GM18873 (cell line): Measurements from ENCODE around the gene ACAP3.

Experiments
- ATAC-seq: cut with Tn5 transposase; IDR thresholded peaks from one replicate; pipeline ENCODE4 v1.9.1; 2021; ENCODE audit warnings: mild to moderate bottlenecking, moderate library complexity, moderate number of reproducible peaks; ENCODE audit not compliant: unreplicated experiment, low FRiP score

The ACAP3 gene

DNA sequence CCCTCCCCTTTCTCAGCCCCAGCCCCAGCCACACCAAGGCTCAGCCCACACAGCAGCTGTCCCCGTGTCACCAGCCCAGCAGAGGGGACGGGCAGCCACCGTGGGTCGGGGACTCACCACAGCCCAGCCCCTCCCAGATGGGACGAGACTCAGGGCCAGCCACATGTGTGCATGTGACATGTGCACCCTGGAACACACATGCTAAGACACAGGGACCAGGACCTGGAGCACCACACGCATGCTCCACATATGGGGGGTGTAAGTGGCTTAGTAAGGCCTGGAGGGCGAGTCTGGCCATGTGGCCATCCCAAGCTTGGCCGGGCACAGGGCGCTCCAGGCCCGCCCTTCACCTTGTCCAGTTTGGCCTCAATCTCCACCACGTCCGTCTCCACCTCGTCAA, 4.0 kb downstream of the ACAP3 start:
- ATAC-seq: no peak

DNA sequence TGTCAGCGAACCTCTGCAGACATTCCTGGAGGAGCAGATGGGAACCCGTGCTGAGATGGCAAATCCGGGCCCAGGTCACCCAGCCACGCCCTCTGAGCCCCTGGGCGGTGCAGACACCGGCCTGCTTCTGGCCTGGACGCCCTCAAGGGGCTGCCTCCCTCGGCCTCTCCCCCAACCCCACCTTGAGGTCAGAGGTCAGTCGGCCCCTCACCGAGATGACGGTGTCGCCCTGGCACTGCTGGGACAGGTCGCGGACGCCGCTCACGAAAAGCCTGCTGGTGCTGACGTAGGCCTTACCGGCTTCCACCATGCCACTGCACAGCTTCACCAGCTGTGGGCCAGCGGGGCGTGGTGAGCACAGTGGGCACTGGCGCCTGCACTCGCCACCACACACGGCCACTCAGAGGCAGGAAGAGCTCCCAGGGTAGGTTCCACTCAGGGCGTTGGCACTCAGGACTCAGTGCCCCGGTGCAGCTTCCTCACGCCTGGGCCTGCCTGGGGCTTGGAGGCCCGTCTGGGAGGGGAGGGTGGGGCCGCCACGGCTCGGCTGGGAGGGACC, 4.7 kb downstream of the ACAP3 start:
- ATAC-seq: no peak

DNA sequence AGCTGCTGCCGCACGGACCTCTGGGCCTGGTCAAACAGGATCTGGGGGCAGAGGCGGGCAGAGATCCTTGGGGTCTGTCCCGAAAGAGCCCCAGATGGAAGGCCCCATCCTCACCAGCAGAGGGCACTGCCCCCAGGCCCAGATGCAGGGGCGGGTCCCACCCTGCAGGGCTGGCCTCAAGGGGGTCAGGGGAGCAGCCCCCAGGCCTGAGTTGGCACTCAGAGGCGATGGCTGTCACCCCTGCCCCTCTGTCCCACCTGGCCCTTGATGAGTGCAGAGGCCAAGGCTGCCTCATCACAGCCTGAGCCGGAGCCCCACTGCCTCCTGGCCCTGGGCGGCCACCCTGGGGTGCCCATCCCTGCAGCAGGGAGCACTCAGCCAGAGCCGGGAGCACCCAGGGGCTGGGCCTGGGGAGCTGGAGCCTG, 5.7 kb downstream of the ACAP3 start:
- no peak for ATAC-seq

DNA sequence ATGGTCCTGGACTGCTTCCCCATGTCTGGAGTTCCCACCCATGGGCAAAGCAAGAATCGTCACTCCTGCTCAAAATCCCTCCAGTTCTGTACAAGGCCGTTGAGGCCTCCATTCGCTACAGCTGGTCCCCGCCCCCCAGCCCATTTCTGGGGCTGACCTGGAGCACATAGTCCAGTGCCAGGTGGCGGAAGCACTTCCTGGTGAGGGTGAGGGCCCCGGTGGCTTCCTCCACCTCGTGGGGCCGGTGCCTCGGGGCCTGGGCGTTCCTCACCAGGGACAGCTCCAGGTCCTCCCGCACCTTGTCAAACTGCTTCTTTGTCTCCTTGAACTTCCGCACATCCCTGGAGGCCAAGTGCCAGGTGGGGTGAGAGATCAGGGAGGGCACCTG, 7.4 kb downstream of the ACAP3 start:
- ATAC-seq: no peak

DNA sequence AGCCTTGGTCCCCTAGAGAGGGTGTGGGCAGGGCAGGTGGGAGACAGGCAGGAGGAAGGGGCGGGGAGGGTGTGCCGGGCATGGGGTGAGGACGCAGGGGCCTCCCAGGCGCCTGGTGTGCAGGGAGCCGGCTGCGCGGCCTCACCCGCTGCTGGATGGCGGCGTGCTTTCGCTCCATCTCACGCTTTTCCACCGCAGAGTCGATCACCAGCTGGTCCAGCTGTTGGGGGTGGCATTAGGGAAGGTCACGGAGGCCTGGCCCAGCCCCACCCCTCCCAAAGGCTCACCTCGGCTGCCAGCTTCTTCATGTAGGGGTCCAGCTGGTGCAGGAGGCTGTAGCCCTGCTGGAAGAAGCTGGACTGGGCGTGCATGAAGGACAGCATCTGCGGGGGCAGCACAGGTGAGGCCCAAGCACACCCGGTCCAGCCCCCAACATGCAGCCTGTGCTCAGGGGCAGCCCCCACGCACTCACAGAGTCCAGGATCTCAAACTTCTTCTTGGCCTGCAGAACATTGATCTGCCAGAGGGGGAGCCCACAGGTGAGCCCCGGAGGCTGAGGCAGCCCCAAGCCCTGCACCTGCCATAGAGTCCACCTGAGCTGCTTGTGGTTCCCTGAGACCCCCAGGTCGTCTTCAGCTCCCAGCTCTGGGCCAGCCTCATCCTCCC, 7.9 kb downstream of the ACAP3 start:
- no peak for ATAC-seq

DNA sequence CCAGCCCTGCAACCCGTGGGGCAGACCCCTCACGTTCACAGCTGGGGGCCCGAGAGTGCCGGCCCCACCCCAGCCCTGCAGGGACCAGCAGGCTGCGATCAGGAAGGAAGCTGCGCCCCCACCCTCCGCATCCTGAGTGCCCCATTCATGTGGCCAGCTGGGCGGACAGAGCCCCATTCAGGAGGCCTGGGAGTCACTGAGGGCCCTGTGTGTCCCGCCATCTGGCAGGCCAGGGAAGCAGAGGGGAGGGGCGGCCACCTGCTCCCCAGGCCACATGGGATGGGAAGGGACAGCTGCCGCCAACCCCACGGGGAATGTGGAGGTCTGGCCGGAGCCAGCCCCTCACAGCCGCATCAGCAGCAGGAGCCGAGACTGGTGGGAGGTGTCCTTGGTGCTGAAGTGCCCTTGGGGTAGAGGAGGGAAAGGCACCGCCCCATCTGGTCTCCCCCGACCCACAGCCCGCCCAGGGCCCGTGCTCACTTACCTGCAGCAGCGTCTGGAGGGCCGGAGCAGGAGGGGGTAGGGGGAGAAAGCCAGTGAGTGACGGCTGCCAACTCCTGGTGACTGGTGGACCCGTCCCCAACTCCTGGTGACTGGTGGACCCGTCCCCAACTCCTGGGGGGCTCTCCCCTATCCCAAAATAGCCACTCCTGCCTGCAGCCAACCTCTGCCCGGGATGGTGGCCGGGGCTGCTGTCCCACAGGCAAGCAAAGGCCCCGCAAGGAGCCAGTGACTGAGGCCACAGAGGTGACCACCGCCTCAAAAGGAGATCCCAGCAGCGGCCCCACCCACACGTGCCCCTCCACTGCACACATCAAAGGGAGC, 8.7 kb downstream of the ACAP3 start:
- ATAC-seq: no peak

DNA sequence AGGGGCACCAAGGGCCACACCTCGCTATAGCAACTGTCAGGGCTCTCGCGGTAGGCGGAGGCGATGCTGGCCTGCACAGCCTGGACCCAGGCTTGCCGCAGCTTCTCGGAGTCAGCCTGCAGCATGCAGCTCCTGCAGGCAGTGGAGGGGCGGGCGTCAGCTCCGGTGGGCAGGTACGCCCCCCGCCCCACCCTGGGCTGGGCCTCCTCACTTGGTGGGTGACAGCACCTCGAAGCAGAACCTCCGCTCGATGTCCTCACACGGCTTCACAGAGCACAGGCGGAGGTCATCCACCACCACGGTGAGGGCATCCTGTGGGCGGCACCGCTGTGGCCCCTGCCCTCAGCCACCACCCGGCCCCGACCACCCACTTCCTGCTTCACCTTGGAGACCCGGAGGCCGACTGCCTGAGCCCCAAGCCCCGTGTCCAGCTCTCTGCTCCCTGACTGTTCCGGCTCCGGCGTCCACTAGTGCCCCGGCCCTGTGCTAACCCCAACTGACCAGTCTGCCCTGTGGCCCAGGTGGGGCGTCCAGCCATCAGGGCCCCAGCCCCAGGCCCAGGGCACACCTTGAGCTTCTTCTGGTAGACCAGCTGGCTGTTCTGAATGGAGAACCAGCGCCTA, 9.8 kb downstream of the ACAP3 start:
- no peak for ATAC-seq

DNA sequence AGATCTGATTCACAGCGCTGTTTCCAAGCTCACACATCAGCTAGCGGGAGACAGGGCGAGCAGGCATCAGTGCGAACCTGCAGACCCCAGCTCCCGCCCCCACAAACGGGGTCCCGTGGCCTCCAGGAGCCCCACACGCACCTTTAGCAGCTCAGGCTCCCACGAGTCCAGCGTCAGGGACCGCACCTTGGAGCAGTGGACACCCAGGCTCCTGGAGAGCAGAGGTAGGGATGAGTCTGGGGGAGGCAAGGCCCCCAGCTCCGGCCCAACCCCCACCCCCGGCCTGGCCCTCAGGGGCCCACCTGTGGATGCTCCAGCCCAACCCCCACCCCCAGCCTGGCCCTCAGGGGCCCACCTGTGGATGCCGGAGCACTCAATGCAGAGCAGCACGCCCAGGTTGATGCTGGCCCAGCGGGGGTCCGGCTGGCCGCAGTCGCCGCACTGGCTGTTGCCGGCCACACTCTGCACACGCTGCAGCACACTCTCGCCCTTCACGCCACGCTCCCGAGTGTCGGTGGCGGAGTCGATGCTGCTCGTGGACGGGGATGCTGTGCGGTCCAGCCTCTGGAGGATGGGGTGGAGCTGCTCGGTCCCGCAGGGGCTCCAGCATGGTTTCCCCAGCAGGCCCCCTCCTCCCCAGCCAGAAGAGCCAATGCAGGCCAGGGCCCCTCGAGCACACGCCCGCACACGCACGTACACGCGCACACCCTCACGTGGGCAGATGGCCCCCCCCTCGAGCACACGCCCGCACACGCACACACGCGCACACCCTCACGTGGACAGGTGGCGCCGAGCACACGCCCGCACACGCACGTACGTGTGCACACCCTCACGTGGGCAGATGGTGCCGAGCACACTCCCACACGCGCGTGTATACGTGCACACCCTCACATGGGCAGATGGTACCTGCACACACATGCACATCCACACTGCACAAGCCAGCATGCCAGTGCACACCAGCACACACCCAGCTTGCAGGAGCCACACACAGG, 11.4 kb downstream of the ACAP3 start:
- ATAC-seq: no peak

DNA sequence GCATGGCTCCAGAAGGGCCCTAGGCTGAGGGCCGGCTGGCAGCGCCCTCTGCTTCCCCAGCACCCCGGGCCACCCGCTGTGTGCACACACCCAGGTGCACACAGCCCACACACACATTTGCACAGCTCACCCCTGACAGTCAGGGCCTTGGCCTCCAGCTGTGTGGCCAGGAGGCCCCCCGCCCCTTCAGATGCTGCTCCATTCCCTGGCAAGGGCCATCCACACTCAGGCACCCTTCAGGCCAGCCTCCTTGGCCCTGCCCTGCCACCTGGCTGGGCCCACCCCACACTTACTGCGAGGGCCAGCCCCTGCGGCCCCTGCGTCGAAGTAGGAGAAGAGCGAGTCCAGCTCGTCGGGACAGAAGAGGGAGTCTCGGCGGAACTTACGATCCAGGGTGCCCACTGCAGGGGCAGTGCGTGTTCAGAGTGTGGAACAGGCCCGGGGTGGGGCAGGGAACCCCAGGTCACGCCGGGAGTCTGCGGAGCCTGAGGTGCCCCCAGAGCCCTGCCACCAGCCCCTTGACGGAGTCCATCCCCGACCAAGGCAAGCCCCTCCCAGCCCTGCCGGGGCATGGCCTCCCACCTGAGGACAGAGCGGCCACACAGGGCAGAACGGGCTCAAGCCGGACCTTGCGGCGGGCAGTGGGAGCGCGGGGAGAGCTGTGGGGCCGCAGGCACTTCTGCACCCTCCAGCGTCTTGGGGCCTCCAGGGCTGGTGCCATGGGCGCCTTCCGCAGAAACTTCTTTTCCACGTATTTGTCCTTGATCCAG, 12.4 kb downstream of the ACAP3 start:
- no peak for ATAC-seq

DNA sequence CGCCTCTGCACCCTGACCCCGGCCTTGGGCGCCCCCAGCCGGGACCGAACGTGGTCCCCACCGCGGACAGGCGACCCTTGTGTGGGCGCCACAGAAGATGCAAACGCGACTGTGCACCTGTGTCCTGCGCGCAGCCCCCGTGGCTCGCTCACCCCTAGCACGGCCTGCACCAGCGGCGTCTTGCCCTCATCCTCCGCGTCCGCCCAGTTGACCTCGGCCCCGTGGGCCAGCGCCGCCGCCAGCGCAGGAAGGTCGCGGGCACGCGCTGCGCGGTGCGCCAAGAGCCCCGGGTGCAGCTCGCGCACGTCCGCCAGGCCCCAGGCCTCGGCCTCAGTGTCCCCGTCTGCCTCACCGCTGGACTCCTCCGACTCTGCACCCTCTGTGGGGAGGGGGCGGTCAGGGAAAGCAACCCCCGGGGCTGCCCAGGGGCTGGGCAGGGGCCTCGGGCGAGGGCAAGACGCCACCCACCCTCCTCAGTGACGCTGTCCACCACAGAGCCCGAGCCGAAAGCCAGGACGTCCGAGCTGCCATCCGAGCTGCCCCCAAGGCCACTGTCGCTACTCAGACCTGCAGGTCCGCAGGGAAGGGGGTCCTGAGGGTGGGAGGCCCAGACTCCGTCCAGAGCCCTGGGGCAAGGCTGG, 13.4 kb downstream of the ACAP3 start:
- ATAC-seq: no peak

DNA sequence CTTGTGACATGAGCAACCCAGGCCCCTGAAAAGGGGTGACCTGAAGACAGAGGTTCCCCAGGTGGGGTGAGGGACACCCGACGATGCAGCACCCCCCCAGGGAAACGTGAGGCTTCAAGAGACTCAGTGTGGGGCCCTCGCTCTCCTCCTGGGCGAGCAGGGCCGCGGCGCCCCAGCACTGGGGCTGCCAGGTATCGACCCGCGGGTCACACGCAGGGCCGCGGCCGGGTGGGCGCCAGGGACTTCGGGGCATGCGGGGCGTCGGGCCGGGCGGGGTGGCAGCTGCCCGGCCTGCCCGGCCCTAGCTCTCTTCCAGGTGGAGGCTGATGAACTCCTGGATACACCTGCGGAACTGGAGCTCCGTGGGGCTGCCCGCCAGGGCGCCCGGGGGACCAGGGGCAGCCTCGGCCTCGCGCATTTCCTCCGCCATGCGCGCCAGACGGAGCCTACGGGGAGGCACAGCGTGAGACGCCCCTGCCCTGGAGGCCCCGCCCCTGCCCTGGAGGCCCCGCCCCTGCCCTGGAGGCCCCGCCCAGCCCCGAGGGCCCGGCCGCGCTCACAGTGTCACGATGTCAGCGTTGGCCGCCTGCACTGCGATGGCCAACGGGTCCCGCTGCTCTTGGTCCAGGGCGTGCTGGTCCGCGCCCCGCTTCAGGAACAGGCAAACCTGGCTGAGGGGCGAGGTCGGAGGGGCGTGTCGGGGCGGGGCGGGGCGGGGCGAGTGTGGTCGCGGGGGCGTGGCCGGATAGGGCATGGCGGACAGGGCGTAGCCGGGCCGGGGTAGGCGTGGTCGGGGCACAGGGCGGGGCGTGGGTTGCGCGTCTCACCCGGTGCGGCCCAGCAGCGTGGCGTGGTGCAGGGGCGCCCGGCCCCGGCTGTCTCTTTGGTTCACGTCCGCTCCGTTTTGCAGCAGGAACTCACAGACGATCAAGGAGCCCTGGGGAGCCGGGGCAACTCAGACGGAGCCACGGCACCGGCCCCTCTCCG, 14.2 kb downstream of the ACAP3 start:
- no peak for ATAC-seq

DNA sequence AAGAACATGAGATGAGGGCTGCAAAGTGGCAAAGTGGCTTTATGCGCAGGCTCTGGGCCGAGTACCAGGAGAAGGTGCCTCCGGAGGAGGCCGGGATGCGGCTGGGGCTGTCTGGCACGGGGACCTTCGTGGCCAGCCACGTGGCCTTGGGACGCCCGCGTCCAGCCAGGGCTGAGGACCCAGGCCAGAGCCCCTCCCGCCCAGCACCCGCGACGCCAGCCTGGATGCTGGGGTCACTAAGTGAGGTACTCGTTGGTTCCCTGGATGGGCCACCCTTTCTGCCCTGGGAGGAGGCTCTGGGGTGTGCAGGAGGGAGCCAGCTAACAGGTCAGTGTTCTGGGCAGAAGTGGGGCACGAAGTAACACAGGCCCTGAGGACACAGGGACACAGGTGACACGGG, 14.9 kb downstream of the ACAP3 start:
- ATAC-seq: no peak

DNA sequence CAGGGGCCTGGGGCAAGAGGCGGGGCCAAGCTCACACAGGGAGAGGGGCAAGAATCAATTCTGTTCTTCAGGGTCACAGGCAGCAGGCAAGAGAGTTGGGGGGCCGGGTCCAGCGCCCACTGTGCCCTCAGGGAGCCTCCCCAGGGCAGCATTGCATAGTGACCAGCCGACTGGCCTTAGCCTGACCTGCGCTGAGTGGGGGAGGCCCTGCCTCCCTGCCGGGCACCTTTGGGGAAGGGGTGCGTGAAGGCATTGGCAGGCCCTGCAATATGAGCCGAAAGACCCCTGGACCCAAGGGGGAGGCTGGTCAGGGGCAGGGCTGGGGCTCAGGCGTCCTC, 15.3 kb downstream of the ACAP3 start:
- no peak for ATAC-seq

DNA sequence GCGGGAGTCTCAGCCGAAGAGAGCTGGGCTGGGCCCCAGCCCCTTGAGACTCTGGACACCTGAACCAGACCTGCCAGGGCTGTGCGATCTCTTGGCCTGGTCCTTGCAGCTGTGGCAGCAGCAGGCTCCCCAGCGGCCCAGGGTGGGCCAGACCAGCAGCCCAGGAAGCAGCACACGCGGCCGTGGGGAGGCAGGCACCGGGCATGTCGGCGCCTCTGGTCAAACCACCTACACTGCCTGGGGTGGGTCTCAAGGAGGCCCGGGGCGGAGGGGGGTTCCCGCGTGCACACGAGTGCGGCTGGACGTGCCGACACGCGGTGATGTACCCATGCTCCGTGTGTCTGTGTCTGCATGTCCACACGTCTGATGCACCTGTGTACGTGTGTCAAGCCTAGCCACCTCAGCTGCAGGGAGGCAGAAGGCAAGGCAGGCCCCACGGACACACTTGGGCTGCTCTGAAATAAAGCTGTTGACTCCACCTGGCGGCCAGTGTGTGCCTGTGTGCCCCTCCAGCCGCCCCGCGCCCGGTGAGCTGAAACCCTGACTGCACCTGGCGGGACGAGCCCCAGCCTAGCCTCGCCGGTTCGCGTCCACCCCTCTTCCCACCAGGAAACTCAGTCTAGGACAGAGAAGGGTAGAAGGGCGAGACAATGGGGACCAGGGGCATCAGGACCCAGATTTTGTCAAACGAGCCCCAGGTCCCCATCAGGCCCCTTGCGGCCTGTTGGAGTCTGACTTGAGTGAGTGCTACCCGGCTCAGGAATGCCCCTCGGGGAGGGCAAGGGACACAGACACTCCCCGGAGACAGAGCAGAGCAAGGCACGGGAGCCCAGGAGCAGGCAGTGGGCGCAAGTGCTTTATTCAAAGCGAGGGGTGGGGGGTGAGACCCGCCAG, 15.9 kb downstream of the ACAP3 start:
- no peak for ATAC-seq

DNA sequence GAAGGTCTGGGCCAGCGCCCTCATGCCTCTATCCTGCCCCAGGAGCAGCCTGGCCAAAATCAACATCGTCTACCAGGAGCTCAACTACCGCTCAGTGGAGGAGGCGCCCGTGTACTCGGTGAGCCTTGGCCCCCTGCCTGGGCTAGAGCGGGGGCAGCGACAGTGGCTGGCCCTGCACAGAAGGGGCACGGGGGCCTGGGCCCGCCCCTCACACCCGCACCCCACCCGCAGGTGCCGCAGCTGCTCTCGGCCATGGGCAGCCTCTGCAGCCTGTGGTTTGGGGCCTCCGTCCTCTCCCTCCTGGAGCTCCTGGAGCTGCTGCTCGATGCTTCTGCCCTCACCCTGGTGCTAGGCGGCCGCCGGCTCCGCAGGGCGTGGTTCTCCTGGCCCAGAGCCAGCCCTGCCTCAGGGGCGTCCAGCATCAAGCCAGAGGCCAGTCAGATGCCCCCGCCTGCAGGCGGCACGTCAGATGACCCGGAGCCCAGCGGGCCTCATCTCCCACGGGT, 16.7 kb downstream of the ACAP3 start:
- ATAC-seq: no peak

DNA sequence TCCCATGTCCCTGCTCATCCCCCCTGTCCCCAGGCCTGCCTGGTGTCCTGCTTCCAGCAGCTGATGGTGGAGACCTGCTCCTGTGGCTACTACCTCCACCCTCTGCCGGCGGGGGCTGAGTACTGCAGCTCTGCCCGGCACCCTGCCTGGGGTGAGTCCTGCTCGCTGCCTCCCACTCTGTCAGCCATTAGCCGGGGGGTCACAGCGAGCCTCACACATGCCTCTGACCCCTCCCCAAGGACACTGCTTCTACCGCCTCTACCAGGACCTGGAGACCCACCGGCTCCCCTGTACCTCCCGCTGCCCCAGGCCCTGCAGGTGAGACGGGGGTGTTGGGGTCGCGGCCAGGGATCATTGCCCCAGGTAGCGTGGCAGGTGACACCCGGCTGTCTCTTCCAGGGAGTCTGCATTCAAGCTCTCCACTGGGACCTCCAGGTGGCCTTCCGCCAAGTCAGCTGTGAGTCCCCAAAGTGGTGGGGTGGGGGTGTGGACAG, 17.4 kb downstream of the ACAP3 start:
- no peak for ATAC-seq
